GM12864 (cell line): Measurements from ENCODE around the gene VWC2.

Experiments
- DNase-seq: peaks from one replicate; pipeline ENCODE4 v3.0.0-alpha.2; 2011; ENCODE audit warnings: low read depth
- H3K4me3 ChIP-seq: 2 replicates; pipeline ENCODE4 v1.5.1; 2011; ENCODE audit warnings: mild to moderate bottlenecking, low read depth, low read length, control low read depth
- CTCF ChIP-seq: IDR thresholded peaks from 2 replicates; pipeline ENCODE4 v1.5.1; 2011; ENCODE audit warnings: low read depth, mild to moderate bottlenecking, moderate library complexity, low read length, control low read depth, inconsistent platforms; ENCODE audit errors: missing control alignments

The VWC2 gene

GRCh38 chr7:49773218-49773935 is at the start of gene VWC2:
VWC2 (plus strand) TSS chr7:49773638; CDS start chr7:49775436, 1,798 bp downstream.
- no peak for TF ChIP-seq CTCF
- H3K4me3 ChIP-seq, result peak within 1 kb of the TSS; percentile 30
- DNase-seq, result no peak

- DNase-seq, result no peak
- TF ChIP-seq CTCF, result no peak
- H3K4me3 ChIP-seq, result no peak overlapping the region
Observed at GRCh38 chr7:49724071-49724470, 49.4 kb upstream of the VWC2 start.

- DNase-seq, result no peak
- no peak overlapping the region for H3K4me3 ChIP-seq
Observed at GRCh38 chr7:49731836-49732235, 41.6 kb upstream of the VWC2 start.

GRCh38 chr7:49762666-49763065 is 10.8 kb upstream of the VWC2 start:
- H3K4me3 ChIP-seq, result no peak overlapping the region
- no peak for DNase-seq
- no peak for TF ChIP-seq CTCF

More at GRCh38 chr7:49731836-49732235, 41.6 kb upstream of the VWC2 start:
- no peak for TF ChIP-seq CTCF

GRCh38 chr7:49763791-49764190 is 9.6 kb upstream of the VWC2 start:
- TF ChIP-seq CTCF, result no peak
- peak; percentile 24 for DNase-seq
- H3K4me3 ChIP-seq, result no peak overlapping the region

- no peak for TF ChIP-seq CTCF
- H3K4me3 ChIP-seq, result no peak overlapping the region
- peak; percentile 66 for DNase-seq
Observed at GRCh38 chr7:49766966-49767365, 6.5 kb upstream of the VWC2 start.

- no peak for TF ChIP-seq CTCF
Observed at GRCh38 chr7:49767719-49768118, 5.7 kb upstream of the VWC2 start.

More at GRCh38 chr7:49767719-49768118, 5.7 kb upstream of the VWC2 start:
- H3K4me3 ChIP-seq, result no peak overlapping the region
- DNase-seq, result no peak
